SK-N-SH (cell line): Measurements from ENCODE around the gene SNRNP27. TPM values are rescaled to one million over a fixed set of nuclear protein-coding genes. Genes with fewer than 3 reads are reported as not detected.
"Not testable (repeated sequence)": the region's sequence is repeated elsewhere in the genome, so short reads cannot be mapped to it uniquely, and the experiment has no call there.

ENCODE experiments used
- CTCF ChIA-PET: fragments of 300-600, 350-600 bp; formaldehyde crosslinking; extraction: SDS; loops from one replicate; lab custom pipeline; 2021; lab: Yijun Ruan, JAX
- POLR2A ChIA-PET: fragments of 350-600 bp; sonication (Branson Sonifier 250); formaldehyde crosslinking; extraction: SDS; loops from one replicate; lab custom pipeline; 2020; ENCODE audit warnings: antibody characterized with exemption, inconsistent platforms; lab: Yijun Ruan, JAX
- DNase-seq: peaks from one replicate; pipeline ENCODE4 v3.0.0; 2012
- H2AFZ ChIP-seq: fragments of 200-600 bp; sonication (generic); 2 replicates; pipeline ENCODE4 v1.8.1; 2016; ENCODE audit warnings: antibody characterized with exemption, mild to moderate bottlenecking, low read depth
- H3F3A ChIP-seq: fragments of 200-600 bp; sonication (generic); replicated peaks from 2 replicates; pipeline ENCODE3; 2016; ENCODE audit warnings: antibody characterized with exemption, mild to moderate bottlenecking; ENCODE audit not compliant: insufficient read depth
- H3K27ac ChIP-seq, 2 experiments: fragments of 200-500 bp in 1 of 2; fragments of 200-600 bp in 1 of 2; sonication (Bioruptor generic) in 1 of 2; sonication (generic), shearing (Covaris generic) in 1 of 2; 2 replicates each; pipeline versions ENCODE4 v1.5.1 to v1.6.1; 2014 to 2016; ENCODE audit warnings: low read depth in 2 of 2, inconsistent platforms in 1 of 2, low read length in 1 of 2, mild to moderate bottlenecking in 1 of 2, mixed read lengths in 1 of 2
- H3K27me3 ChIP-seq: fragments of 200-600 bp; sonication (generic), shearing (Covaris generic); 2 replicates; pipeline ENCODE4 v1.6.1; 2016; ENCODE audit warnings: mixed run types; ENCODE audit not compliant: insufficient read depth
- H3K36me3 ChIP-seq, 2 experiments: fragments of 200-500 bp in 1 of 2; fragments of 200-600 bp in 1 of 2; sonication (Bioruptor generic) in 1 of 2; sonication (generic) in 1 of 2; replicated peaks in 1 of 2; 2 replicates each; pipeline versions ENCODE3 to v1.5.1; 2014 to 2016; ENCODE audit warnings: low read length in 1 of 2, mild to moderate bottlenecking in 1 of 2; ENCODE audit not compliant: insufficient read depth in 2 of 2, control insufficient read depth in 1 of 2
- H3K4me1 ChIP-seq, 2 experiments: fragments of 200-500 bp in 1 of 2; fragments of 200-600 bp in 1 of 2; sonication (Bioruptor generic) in 1 of 2; sonication (generic), shearing (Covaris generic) in 1 of 2; 2 replicates each; pipeline versions ENCODE4 v1.5.1 to v1.6.1; 2014 to 2016; ENCODE audit warnings: low read depth in 1 of 2, low read length in 1 of 2, mixed run types in 1 of 2; ENCODE audit not compliant: insufficient read depth in 2 of 2, control insufficient read depth in 1 of 2
- H3K4me2 ChIP-seq: fragments of 200-600 bp; sonication (generic), shearing (Covaris generic); 2 replicates; pipeline ENCODE4 v1.6.1; 2017; ENCODE audit warnings: mixed run types
- H3K4me3 ChIP-seq, 2 experiments: fragments of 200-500 bp in 1 of 2; fragments of 200-600 bp in 1 of 2; sonication (Bioruptor generic) in 1 of 2; sonication (generic), shearing (Covaris generic) in 1 of 2; 2 replicates each; pipeline versions ENCODE4 v1.5.1 to v1.8.1; 2014 to 2016; ENCODE audit warnings: low read depth in 2 of 2, inconsistent platforms in 1 of 2, low read length in 1 of 2, mild to moderate bottlenecking in 1 of 2, mixed read lengths in 1 of 2, moderate library complexity in 1 of 2
- H3K79me2 ChIP-seq: fragments of 200-600 bp; sonication (generic); 2 replicates; pipeline ENCODE4 v1.8.1; 2017; ENCODE audit warnings: mild to moderate bottlenecking; ENCODE audit not compliant: insufficient read depth
- H3K9ac ChIP-seq: fragments of 200-600 bp; sonication (generic); 2 replicates; pipeline ENCODE4 v1.6.1; 2017; ENCODE audit warnings: mixed run types
- H3K9me2 ChIP-seq: fragments of 200-600 bp; sonication (generic); 2 replicates; pipeline ENCODE4 v1.6.1; 2017; ENCODE audit warnings: mixed run types
- H3K9me3 ChIP-seq: fragments of 200-600 bp; sonication (generic); 2 replicates; pipeline ENCODE4 v1.6.1; 2017; ENCODE audit warnings: mixed run types, mild to moderate bottlenecking, moderate library complexity
- H4K20me1 ChIP-seq: fragments of 200-600 bp; sonication (generic); 2 replicates; pipeline ENCODE4 v1.6.1; 2017; ENCODE audit warnings: mild to moderate bottlenecking, mixed run types; ENCODE audit not compliant: insufficient read depth
- CHD2 ChIP-seq: fragments of 150-350 bp; IDR thresholded peaks from 2 replicates; pipeline ENCODE4 v1.6.1; 2018; ENCODE audit warnings: low read length; ENCODE audit not compliant: partially characterized antibody
- CTCF ChIP-seq: fragments of 200-600 bp; sonication (generic); IDR thresholded peaks from 2 replicates; pipeline ENCODE4 v1.6.1; 2017; ENCODE audit warnings: antibody characterized with exemption, mild to moderate bottlenecking, moderate library complexity
- FOXM1 ChIP-seq: IDR thresholded peaks from 2 replicates; pipeline ENCODE4 v1.4.0; 2012; ENCODE audit warnings: low read depth, mild to moderate bottlenecking
- GATA2 ChIP-seq: sonication (generic); formaldehyde crosslinking; IDR thresholded peaks from 2 replicates; pipeline ENCODE4 v1.5.0; 2020; ENCODE audit warnings: mild to moderate bottlenecking, missing genetic modification reagents
- IRF3 ChIP-seq: fragments of 150-350 bp; IDR thresholded peaks from 2 replicates; pipeline ENCODE4 v1.6.1; 2016; ENCODE audit warnings: mild to moderate bottlenecking, low read depth, low read length
- MAX ChIP-seq: IDR thresholded peaks from 2 replicates; pipeline ENCODE4 v1.4.0; 2012; ENCODE audit warnings: low read depth
- RCOR1 ChIP-seq: fragments of 150-350 bp; IDR thresholded peaks from 2 replicates; pipeline ENCODE4 v1.6.1; 2017; ENCODE audit warnings: antibody characterized with exemption, low read length
- USF2 ChIP-seq: fragments of 150-350 bp; IDR thresholded peaks from 2 replicates; pipeline ENCODE4 v1.6.1; 2017; ENCODE audit warnings: antibody characterized with exemption, low read length, low read depth, borderline replicate concordance
- YY1 ChIP-seq: IDR thresholded peaks from 2 replicates; pipeline ENCODE4 v1.4.0; 2012; ENCODE audit warnings: low read depth, mild to moderate bottlenecking
- ZBTB33 ChIP-seq: IDR thresholded peaks from 2 replicates; pipeline ENCODE4 v1.4.0; 2012; ENCODE audit warnings: low read depth, borderline replicate concordance
- WGBS: methylation state at CpG from one replicate; pipeline ENCODE4 v1.1.6; 2017; ENCODE audit warnings: low lambda C conversion rate; 5-methylcytosine and 5-hydroxymethylcytosine counted together
- polyA plus RNA-seq, 3 experiments: library from polyadenylated mRNA; depleted of rRNA; stranded (reverse); fragments of >200 nt; gene quantifications; 2 replicates each; pipeline ENCODE4 v1.2.3, GENCODE V29; 2012

SNRNP27 gene
- polyA plus RNA-seq, 1 of the 3 experiments (the other 2 are of a cell fraction), result 68.4 TPM

- H3K27me3 ChIP-seq, result no peaks in the 10 kb centered on the region
- H3K9me3 ChIP-seq, result no peaks in the 10 kb centered on the region
- WGBS, result 3% methylated on average over 1 of the region's 1 CpG
- H3K36me3 ChIP-seq, result peaks cover 0 to 7% of the 10 kb centered on the region in 2 experiments
- H3K4me1 ChIP-seq, result peaks cover 0 to 5% of the 10 kb centered on the region in 2 experiments; a peak in 1 of 4 replicates
- H3K79me2 ChIP-seq, result peaks cover 22% of the 10 kb centered on the region
- no peak overlapping the region for H3K4me3 ChIP-seq
- no peaks in the 10 kb centered on the region for H3F3A ChIP-seq
- no peak for TF ChIP-seq GATA2 (CRISPR knock-in tag)
- TF ChIP-seq YY1, result no peak
- TF ChIP-seq IRF3, result no peak
- no peak for TF ChIP-seq ZBTB33
- TF ChIP-seq RCOR1, result no peak
- no peak for TF ChIP-seq USF2
- no peak for TF ChIP-seq MAX
- no peak for TF ChIP-seq CHD2
- no peak for TF ChIP-seq FOXM1
- no peak overlapping the region for H3K9ac ChIP-seq
- H4K20me1 ChIP-seq, result peaks cover 1% of the 10 kb centered on the region; the same call in 1 of the 2 replicates
- ChIA-PET POLR2A (no interaction called here), CTCF (no interaction called here)
- no peak overlapping the region for H2AFZ ChIP-seq
- H3K9me2 ChIP-seq, result no peaks in the 10 kb centered on the region
- no peak for DNase-seq
- H3K27ac ChIP-seq, result no peak overlapping the region
- H3K4me2 ChIP-seq, result no peak overlapping the region
These were observed 2.9 kb upstream of the SNRNP27 start for GRCh38 chr2:69890881-69891280.

GRCh38 chr2:69892838-69893424, 825 bp upstream of the SNRNP27 start:
- H3K27ac ChIP-seq, H3K27me3 ChIP-seq, H3K9me3 ChIP-seq, H3K9me2 ChIP-seq, H3K4me2 ChIP-seq, H3K9ac ChIP-seq, H4K20me1 ChIP-seq, H3K4me1 ChIP-seq, H3F3A ChIP-seq, DNase-seq: not testable (repeated sequence)
- CTCF ChIA-PET, result interaction anchor here (1.3 kb wide), 1 partner anchor 168 kb away, joined by 7 read pairs; no protein-coding TSS in a partner anchor
- peak overlapping the region; percentile 100 for H2AFZ ChIP-seq
- H3K36me3 ChIP-seq, result peaks cover 17 to 25% of the 10 kb centered on the region in 2 experiments
- peak overlapping the region in 1 of 2 experiments; percentile 97; a peak in 1 of 4 replicates for H3K4me3 ChIP-seq
- POLR2A ChIA-PET, result interaction anchor here (1.5 to 1.8 kb wide), 2 partner anchors 21 to 168 kb away, joined by 3 to 14 read pairs; partner anchors contain the start of gene MXD1
- TF ChIP-seq CTCF, result peak; percentile 11; the same call in 1 of the 2 replicates
- 91% methylated on average over 7 of the region's 7 CpGs for WGBS
- H3K79me2 ChIP-seq, result peaks cover 40% of the 10 kb centered on the region

GRCh38 chr2:69894737-69895136, 981 bp downstream of the SNRNP27 start:
- peak overlapping the region; percentile 93 for H3K9ac ChIP-seq
- POLR2A ChIA-PET, result interaction anchor here (1.0 to 1.8 kb wide), 2 partner anchors 20 to 66 kb away, joined by 4 to 14 read pairs; partner anchors contain the start of gene MXD1
- H4K20me1 ChIP-seq, H3F3A ChIP-seq, DNase-seq, H3K9me2 ChIP-seq, H3K9me3 ChIP-seq, H3K4me1 ChIP-seq, H3K27me3 ChIP-seq: not testable (repeated sequence)
- peaks cover 27 to 38% of the 10 kb centered on the region in 2 experiments for H3K36me3 ChIP-seq
- 0 out of 2 replicates have a peak overlapping the region, but pooled peaks have one; percentile 100 for H2AFZ ChIP-seq
- H3K27ac ChIP-seq, result peak overlapping the region in 1 of 2 experiments; percentile 86; a peak in 2 of 4 replicates
- peak overlapping the region; percentile 99 for H3K4me2 ChIP-seq
- CTCF ChIA-PET, result interaction anchor here (0.8 to 1.9 kb wide), 5 partner anchors 16 to 170 kb away, joined by 3 to 7 read pairs (median 4); partner anchors contain the start of gene MXD1
- peaks cover 54% of the 10 kb centered on the region for H3K79me2 ChIP-seq
- peak overlapping the region; percentile 81 to 97 for H3K4me3 ChIP-seq
- 14% methylated on average over 23 of the region's 23 CpGs for WGBS
